ENCODE data around the gene GHRH.

Gene GHRH

DNA sequence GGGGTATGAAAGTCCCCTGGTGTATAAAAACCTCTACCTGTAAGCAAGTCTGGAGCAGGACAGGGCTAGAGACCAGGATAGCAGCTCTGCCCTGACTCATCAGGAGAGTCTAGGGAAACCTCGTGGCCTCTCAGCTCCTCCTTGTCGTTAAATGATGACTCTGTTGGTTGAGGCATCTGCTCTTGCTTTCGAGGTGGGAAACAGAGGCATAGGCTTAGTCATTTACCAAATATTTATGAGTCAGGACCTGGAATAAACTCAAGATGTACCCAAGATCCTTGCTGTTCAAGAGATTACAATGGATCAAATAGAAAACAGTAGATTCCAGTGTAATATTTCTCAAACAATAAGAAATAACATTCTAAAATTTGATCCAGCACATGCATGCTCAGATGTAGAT lies 33.4 kb upstream of the GHRH start:
- Histone ChIP-seq H3K27ac (ENCODE audit: low read length) (no peak overlapping the region), H3K36me3 (ENCODE audit: insufficient read depth, low read length) (peaks cover 44% of the 10 kb centered on the region), H3K27me3 (ENCODE audit: insufficient read depth, low read length, poor library complexity) (no peaks in the 10 kb centered on the region), H3K4me2 (ENCODE audit: insufficient read depth, low read length) (no peak overlapping the region), H3K4me3 (ENCODE audit: low read depth in 1 of 2, low read length in 2 of 2) (no peak overlapping the region), H3K9ac (ENCODE audit: low read depth, low read length) (no peak overlapping the region), H3K9me3 (ENCODE audit: insufficient read depth, low read length, severe bottlenecking) (no peaks in the 10 kb centered on the region), H4K20me1 (ENCODE audit: insufficient read depth, low read length) (peaks cover 37% of the 10 kb centered on the region; the same call in 1 of the 2 replicates), H3K4me1 (ENCODE audit: insufficient read depth, low read length) (peaks cover 19% of the 10 kb centered on the region), H3K79me2 (ENCODE audit: insufficient read depth, low read length) (peaks cover 98% of the 10 kb centered on the region), H2AFZ (ENCODE audit: low read depth, low read length) (no peak overlapping the region)
- ATAC-seq (ENCODE audit: insufficient read depth, low read depth) (no peak), DNase-seq (no peak)
- TF ChIP-seq EZH2 (IDR thresholded peaks at IDR 0.05; ENCODE audit: borderline replicate concordance, low read depth, low read length, severe bottlenecking): no peak
- TF ChIP-seq, protein P1, sequence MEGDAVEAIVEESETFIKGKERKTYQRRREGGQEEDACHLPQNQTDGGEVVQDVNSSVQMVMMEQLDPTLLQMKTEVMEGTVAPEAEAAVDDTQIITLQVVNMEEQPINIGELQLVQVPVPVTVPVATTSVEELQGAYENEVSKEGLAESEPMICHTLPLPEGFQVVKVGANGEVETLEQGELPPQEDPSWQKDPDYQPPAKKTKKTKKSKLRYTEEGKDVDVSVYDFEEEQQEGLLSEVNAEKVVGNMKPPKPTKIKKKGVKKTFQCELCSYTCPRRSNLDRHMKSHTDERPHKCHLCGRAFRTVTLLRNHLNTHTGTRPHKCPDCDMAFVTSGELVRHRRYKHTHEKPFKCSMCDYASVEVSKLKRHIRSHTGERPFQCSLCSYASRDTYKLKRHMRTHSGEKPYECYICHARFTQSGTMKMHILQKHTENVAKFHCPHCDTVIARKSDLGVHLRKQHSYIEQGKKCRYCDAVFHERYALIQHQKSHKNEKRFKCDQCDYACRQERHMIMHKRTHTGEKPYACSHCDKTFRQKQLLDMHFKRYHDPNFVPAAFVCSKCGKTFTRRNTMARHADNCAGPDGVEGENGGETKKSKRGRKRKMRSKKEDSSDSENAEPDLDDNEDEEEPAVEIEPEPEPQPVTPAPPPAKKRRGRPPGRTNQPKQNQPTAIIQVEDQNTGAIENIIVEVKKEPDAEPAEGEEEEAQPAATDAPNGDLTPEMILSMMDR (IDR thresholded peaks at IDR 0.05; ENCODE audit: borderline replicate concordance, extremely low read depth, low read length, poor library complexity, severe bottlenecking): no peak

DNA sequence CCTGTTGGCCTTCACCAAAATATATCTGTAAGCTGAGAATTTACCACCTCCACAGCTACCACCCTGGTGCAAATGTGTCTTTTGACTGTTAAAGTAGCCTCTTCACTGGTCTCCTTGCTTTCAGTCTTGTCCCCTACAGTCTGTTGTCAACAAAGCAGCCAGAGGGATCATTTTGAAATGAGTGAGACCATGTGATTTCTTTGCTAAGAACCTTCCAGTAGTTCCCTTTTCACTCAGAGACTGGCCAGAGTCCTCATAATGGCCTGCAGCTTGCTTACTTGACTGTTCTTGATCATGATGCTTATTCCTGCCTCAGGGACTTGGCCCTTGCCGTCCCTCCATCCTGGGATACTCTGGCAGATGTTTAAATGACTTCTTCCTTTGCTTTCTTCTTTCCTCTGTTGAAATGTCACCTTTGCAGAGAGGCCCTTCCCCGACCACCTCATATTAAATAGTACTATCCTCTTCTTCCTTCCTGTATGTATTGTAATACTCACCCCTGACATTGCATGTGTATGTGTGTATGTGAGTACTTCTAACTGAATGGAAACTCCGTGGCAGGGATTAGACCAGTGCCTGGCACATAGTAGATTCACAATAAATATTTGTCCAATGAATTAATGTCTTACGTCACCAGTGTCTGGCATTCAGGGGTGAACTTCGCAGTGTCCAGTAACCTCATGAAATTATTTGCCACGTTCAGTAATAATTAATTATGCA lies 32.8 kb upstream of the GHRH start:
- DNase-seq: no peak
- H3K79me2 ChIP-seq (ENCODE audit: insufficient read depth, low read length): peaks cover 98% of the 10 kb centered on the region
- no peak overlapping the region for H3K4me3 ChIP-seq (ENCODE audit: low read depth in 1 of 2, low read length in 2 of 2)
- no peak overlapping the region for H3K4me2 ChIP-seq (ENCODE audit: insufficient read depth, low read length)
- peaks cover 33% of the 10 kb centered on the region; the same call in 1 of the 2 replicates for H4K20me1 ChIP-seq (ENCODE audit: insufficient read depth, low read length)
- H3K9me3 ChIP-seq (ENCODE audit: insufficient read depth, low read length, severe bottlenecking): no peaks in the 10 kb centered on the region
- H3K9ac ChIP-seq (ENCODE audit: low read depth, low read length): no peak overlapping the region
- no peaks in the 10 kb centered on the region for H3K27me3 ChIP-seq (ENCODE audit: insufficient read depth, low read length, poor library complexity)
- no peak overlapping the region for H2AFZ ChIP-seq (ENCODE audit: low read depth, low read length)
- no peak for ATAC-seq (ENCODE audit: insufficient read depth, low read depth)
- peaks cover 42% of the 10 kb centered on the region for H3K36me3 ChIP-seq (ENCODE audit: insufficient read depth, low read length)
- TF ChIP-seq EZH2 (IDR thresholded peaks at IDR 0.05; ENCODE audit: borderline replicate concordance, low read depth, low read length, severe bottlenecking): no peak
- H3K4me1 ChIP-seq (ENCODE audit: insufficient read depth, low read length): peaks cover 19% of the 10 kb centered on the region
- H3K27ac ChIP-seq (ENCODE audit: low read length): no peak overlapping the region

DNA sequence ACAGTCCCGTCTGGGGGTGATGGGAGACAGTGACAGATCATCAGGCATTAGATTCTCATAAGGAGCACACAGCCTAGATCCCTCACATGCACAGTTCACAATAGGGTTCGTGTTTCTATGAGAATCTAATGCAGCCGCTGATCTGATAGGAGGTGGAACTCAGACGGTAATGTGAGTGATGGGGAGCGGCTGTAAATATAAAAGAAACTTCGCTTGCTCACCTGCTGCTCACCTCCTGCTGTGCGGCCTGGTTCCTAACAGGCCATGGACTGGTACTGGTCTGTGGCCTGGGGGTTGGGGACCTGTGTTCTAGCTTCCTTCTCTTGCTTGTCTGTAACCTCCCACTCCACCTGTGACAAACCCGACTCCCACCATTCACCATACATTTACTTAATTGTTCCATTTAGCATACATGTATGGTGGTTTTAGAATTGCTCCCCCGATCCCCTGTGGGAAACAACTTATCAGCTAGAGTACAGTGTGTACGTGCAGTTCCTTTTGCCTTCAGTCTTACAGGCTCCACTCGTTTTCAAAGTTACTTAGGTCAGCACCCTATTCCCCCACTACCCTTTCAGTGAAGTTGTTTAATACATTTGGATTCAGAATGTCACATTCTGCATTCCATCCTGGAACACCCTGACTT lies 31.8 kb upstream of the GHRH start:
- Histone ChIP-seq H4K20me1 (ENCODE audit: insufficient read depth, low read length) (peaks cover 32% of the 10 kb centered on the region; the same call in 1 of the 2 replicates), H3K27ac (ENCODE audit: low read length) (no peak overlapping the region), H3K4me2 (ENCODE audit: insufficient read depth, low read length) (no peak overlapping the region), H3K36me3 (ENCODE audit: insufficient read depth, low read length) (peaks cover 34% of the 10 kb centered on the region), H3K27me3 (ENCODE audit: insufficient read depth, low read length, poor library complexity) (no peaks in the 10 kb centered on the region), H2AFZ (ENCODE audit: low read depth, low read length) (no peak overlapping the region), H3K4me3 (ENCODE audit: low read depth in 1 of 2, low read length in 2 of 2) (no peak overlapping the region), H3K79me2 (ENCODE audit: insufficient read depth, low read length) (peaks cover 90% of the 10 kb centered on the region), H3K9ac (ENCODE audit: low read depth, low read length) (no peak overlapping the region), H3K4me1 (ENCODE audit: insufficient read depth, low read length) (peaks cover 26% of the 10 kb centered on the region), H3K9me3 (ENCODE audit: insufficient read depth, low read length, severe bottlenecking) (no peaks in the 10 kb centered on the region)
- no peak for TF ChIP-seq EZH2 (IDR thresholded peaks at IDR 0.05; ENCODE audit: borderline replicate concordance, low read depth, low read length, severe bottlenecking)
- TF ChIP-seq, protein P1 (IDR thresholded peaks at IDR 0.05; ENCODE audit: borderline replicate concordance, extremely low read depth, low read length, poor library complexity, severe bottlenecking): no peak
- ATAC-seq (ENCODE audit: insufficient read depth, low read depth) (no peak), DNase-seq (no peak)

DNA sequence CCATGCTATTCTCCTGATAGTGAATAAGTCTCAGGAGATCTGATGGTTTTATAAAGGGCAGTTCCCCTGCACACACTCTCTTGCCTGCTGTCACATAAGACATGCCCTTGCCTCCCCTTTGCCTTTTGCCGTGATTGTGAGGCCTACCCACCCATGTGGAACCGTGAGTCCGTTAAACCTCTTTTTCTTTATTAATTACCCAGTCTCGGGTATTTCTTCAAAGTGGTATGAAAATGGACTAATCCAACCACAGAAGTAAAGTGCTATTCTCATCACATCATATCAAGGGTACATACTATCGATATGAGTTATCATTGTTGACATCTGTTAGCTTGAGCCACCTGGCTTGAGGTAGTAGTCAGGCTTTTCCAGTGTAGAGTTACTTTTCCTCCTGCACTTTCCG lies 30.1 kb upstream of the GHRH start:
- H3K4me3 ChIP-seq (ENCODE audit: low read depth in 1 of 2, low read length in 2 of 2): no peak overlapping the region
- DNase-seq: no peak
- no peak overlapping the region for H3K27ac ChIP-seq (ENCODE audit: low read length)
- H3K79me2 ChIP-seq (ENCODE audit: insufficient read depth, low read length): peaks cover 75% of the 10 kb centered on the region
- H3K4me1 ChIP-seq (ENCODE audit: insufficient read depth, low read length): peaks cover 27% of the 10 kb centered on the region
- no peak for ATAC-seq (ENCODE audit: insufficient read depth, low read depth)
- peak overlapping the region; percentile 92; the same call in 1 of the 2 replicates for H3K4me2 ChIP-seq (ENCODE audit: insufficient read depth, low read length)
- H3K9ac ChIP-seq (ENCODE audit: low read depth, low read length): no peak overlapping the region
- H2AFZ ChIP-seq (ENCODE audit: low read depth, low read length): no peak overlapping the region
- H4K20me1 ChIP-seq (ENCODE audit: insufficient read depth, low read length): peaks cover 25% of the 10 kb centered on the region; the same call in 1 of the 2 replicates
- H3K27me3 ChIP-seq (ENCODE audit: insufficient read depth, low read length, poor library complexity): no peaks in the 10 kb centered on the region
- no peak for TF ChIP-seq EZH2 (IDR thresholded peaks at IDR 0.05; ENCODE audit: borderline replicate concordance, low read depth, low read length, severe bottlenecking)
- TF ChIP-seq, protein P1 (IDR thresholded peaks at IDR 0.05; ENCODE audit: borderline replicate concordance, extremely low read depth, low read length, poor library complexity, severe bottlenecking): no peak
- peaks cover 28% of the 10 kb centered on the region for H3K36me3 ChIP-seq (ENCODE audit: insufficient read depth, low read length)
- H3K9me3 ChIP-seq (ENCODE audit: insufficient read depth, low read length, severe bottlenecking): no peaks in the 10 kb centered on the region

Measured in DND-41 (cell line).